Panc1 (cell line): ENCODE measurements around the gene SPPL2C.

ENCODE experiments used
- POLR2AphosphoS5 ChIP-seq: IDR thresholded peaks from 2 replicates; pipeline ENCODE4 v1.6.1; 2012; ENCODE audit warnings: mild to moderate bottlenecking, low read depth, low read length, moderate library complexity
- SIN3A ChIP-seq: IDR thresholded peaks from 2 replicates; pipeline ENCODE4 v1.6.1; 2012; ENCODE audit warnings: low read depth, mild to moderate bottlenecking, low read length, moderate library complexity, borderline replicate concordance; ENCODE audit not compliant: insufficient read depth
- TCF7L2 ChIP-seq: IDR thresholded peaks from 2 replicates; pipeline ENCODE4 v1.6.1; 2011; ENCODE audit warnings: mild to moderate bottlenecking, low read depth, low read length, inconsistent platforms
- TF ChIP-seq, protein P1 (sequence below): fragments of 450-650 bp; IDR thresholded peaks from 2 replicates; pipeline ENCODE4 v1.5.1; 2017; ENCODE audit warnings: mild to moderate bottlenecking

GRCh38 chr17:45845376-45846185 is 900 bp downstream of the SPPL2C start:
- TF ChIP-seq POLR2AphosphoS5 = no peak
- TF ChIP-seq, protein P1, sequence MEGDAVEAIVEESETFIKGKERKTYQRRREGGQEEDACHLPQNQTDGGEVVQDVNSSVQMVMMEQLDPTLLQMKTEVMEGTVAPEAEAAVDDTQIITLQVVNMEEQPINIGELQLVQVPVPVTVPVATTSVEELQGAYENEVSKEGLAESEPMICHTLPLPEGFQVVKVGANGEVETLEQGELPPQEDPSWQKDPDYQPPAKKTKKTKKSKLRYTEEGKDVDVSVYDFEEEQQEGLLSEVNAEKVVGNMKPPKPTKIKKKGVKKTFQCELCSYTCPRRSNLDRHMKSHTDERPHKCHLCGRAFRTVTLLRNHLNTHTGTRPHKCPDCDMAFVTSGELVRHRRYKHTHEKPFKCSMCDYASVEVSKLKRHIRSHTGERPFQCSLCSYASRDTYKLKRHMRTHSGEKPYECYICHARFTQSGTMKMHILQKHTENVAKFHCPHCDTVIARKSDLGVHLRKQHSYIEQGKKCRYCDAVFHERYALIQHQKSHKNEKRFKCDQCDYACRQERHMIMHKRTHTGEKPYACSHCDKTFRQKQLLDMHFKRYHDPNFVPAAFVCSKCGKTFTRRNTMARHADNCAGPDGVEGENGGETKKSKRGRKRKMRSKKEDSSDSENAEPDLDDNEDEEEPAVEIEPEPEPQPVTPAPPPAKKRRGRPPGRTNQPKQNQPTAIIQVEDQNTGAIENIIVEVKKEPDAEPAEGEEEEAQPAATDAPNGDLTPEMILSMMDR = no peak
- TF ChIP-seq SIN3A = no peak
- TF ChIP-seq TCF7L2 = no peak
